ENCODE data around the gene PDE4D. TPM values are rescaled to one million over a fixed set of nuclear protein-coding genes. Genes with fewer than 3 reads are reported as not detected.

The PDE4D gene
- total and polyA plus RNA-seq, 9 donors: 21.1 to 65.9 (median 33.0) TPM

DNA sequence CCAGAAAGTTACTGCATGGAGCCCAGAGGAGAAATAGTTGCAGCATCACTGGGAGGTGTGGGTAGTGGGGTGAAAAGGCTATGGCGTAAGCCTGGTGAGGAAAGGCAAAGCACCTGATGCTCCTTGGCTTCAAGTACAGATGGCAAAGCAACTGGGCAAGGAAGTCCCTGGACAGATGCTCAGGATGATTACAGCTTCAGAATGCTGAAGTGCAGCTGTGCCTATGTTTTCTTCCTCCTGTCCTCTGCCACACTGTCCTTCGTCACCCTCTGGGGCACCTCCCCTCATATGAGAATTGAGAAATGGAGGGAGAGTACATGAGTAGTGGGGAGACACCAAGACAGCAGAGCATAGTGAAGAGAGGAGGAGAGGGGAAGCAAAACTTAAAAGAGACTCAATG is 328.0 kb downstream of the PDE4D start:
- no peaks in the 10 kb centered on the region for H3K36me3 ChIP-seq (ENCODE audit: control insufficient read depth, insufficient read depth, low read length)
- WGBS (ENCODE audit: insufficient coverage): 100% methylated on average over 1 of the region's 2 CpGs
- no peaks in the 10 kb centered on the region for H3K27me3 ChIP-seq (ENCODE audit: control insufficient read depth, insufficient read depth, low read length)
- H3K4me3 ChIP-seq (ENCODE audit: low read length): no peak overlapping the region
- peaks cover 4% of the 10 kb centered on the region for H3K4me1 ChIP-seq (ENCODE audit: control insufficient read depth, insufficient read depth, low read length)
- no peak overlapping the region for H3K27ac ChIP-seq (ENCODE audit: low read length)
- no peaks in the 10 kb centered on the region for H3K9me3 ChIP-seq (replicated peaks; ENCODE audit: control insufficient read depth, low read depth, low read length)
- no peak for DNase-seq

DNA sequence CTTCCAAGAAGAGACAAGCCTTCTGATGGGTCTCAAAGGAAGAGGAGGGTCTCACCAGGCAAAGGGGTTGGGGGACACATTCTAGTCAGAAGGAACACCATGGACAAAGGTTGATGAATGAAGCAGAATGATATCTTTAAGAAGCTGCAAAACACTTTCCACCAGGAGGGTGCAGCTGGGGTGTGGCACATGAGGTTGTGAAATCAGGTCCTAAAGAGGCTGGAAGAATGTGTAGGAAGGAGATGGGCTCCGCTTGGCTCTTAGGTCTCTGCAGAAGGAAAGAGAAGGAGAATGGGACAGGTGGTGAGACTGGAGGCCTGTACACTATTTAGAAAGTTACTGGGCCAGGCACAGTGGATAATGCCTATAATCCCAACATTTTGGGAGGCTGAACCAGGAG is 328.6 kb downstream of the PDE4D start:
- H3K27ac ChIP-seq (ENCODE audit: low read length): no peak overlapping the region
- H3K4me1 ChIP-seq (ENCODE audit: control insufficient read depth, insufficient read depth, low read length): peaks cover 4% of the 10 kb centered on the region
- no peaks in the 10 kb centered on the region for H3K36me3 ChIP-seq (ENCODE audit: control insufficient read depth, insufficient read depth, low read length)
- 75% methylated on average over 1 of the region's 1 CpG for WGBS (ENCODE audit: insufficient coverage)
- no peak for DNase-seq
- no peak overlapping the region for H3K4me3 ChIP-seq (ENCODE audit: low read length)
- no peaks in the 10 kb centered on the region for H3K27me3 ChIP-seq (ENCODE audit: control insufficient read depth, insufficient read depth, low read length)
- no peaks in the 10 kb centered on the region for H3K9me3 ChIP-seq (replicated peaks; ENCODE audit: control insufficient read depth, low read depth, low read length)

- peak; percentile 34 for DNase-seq
These were observed 330.7 kb downstream of the PDE4D start for GRCh38 chr5:59562756-59563389.

DNA sequence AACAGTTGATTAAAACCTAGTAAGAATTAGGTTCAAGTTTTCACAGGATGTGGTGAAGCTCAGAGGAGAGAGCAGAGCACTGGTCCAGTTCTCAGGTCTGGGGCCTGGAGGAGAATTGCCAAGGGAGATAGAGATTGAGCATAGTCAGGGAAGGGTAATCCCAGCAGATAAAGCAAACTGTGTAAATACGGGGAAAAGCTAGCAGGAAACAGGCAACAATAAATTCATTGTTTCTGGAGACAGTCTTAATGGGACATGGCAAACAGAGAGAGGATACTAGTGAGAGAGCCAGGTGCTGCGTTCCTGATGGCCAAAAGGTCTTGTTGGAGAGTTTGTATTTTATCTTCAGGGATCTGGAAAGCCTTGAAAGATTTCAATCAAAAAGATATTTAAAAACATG is 333.0 kb downstream of the PDE4D start:
- Histone ChIP-seq H3K27me3 (ENCODE audit: control insufficient read depth, insufficient read depth, low read length) (no peaks in the 10 kb centered on the region), H3K9me3 (replicated peaks; ENCODE audit: control insufficient read depth, low read depth, low read length) (no peaks in the 10 kb centered on the region), H3K36me3 (ENCODE audit: control insufficient read depth, insufficient read depth, low read length) (no peaks in the 10 kb centered on the region), H3K4me3 (ENCODE audit: low read length) (no peak overlapping the region), H3K27ac (ENCODE audit: low read length) (no peak overlapping the region), H3K4me1 (ENCODE audit: control insufficient read depth, insufficient read depth, low read length) (peaks cover 4% of the 10 kb centered on the region)
- WGBS (ENCODE audit: insufficient coverage): 55% methylated on average over 1 of the region's 2 CpGs
- DNase-seq: no peak

More at GRCh38 chr5:59562756-59563389, 330.7 kb downstream of the PDE4D start:
- no peak overlapping the region for H3K27ac ChIP-seq (ENCODE audit: low read length)
- no peak overlapping the region for H3K4me3 ChIP-seq (ENCODE audit: low read length)
- 50% methylated on average over 2 of the region's 3 CpGs for WGBS (ENCODE audit: insufficient coverage)
- H3K9me3 ChIP-seq (replicated peaks; ENCODE audit: control insufficient read depth, low read depth, low read length): no peaks in the 10 kb centered on the region
- H3K27me3 ChIP-seq (ENCODE audit: control insufficient read depth, insufficient read depth, low read length): no peaks in the 10 kb centered on the region
- no peaks in the 10 kb centered on the region for H3K36me3 ChIP-seq (ENCODE audit: control insufficient read depth, insufficient read depth, low read length)
- peaks cover 4% of the 10 kb centered on the region for H3K4me1 ChIP-seq (ENCODE audit: control insufficient read depth, insufficient read depth, low read length)

DNA sequence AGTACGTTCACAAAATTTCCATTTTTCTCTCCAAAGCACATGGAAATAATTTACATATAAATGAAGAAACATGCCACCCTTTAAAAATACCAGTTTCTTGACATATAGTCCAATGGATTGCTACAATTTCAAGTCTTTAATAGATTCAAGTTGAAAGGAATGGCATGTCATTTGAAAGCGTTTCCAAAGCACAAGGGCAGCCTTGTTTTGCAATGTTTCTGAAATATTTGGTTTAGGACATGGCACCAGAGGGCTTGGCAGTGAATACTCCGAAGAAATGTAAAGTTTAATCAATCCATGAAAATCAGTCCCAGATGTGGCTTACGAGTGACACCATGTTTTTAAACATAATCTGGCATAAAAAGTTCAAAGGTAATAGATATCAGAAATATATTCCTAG is 333.7 kb downstream of the PDE4D start:
- Histone ChIP-seq H3K4me3 (ENCODE audit: low read length) (no peak overlapping the region), H3K9me3 (replicated peaks; ENCODE audit: control insufficient read depth, low read depth, low read length) (no peaks in the 10 kb centered on the region), H3K36me3 (ENCODE audit: control insufficient read depth, insufficient read depth, low read length) (no peaks in the 10 kb centered on the region), H3K4me1 (ENCODE audit: control insufficient read depth, insufficient read depth, low read length) (peaks cover 4% of the 10 kb centered on the region), H3K27ac (ENCODE audit: low read length) (no peak overlapping the region), H3K27me3 (ENCODE audit: control insufficient read depth, insufficient read depth, low read length) (no peaks in the 10 kb centered on the region)
- no CpG with 5 or more reads among the region's 4 CpGs for WGBS (ENCODE audit: insufficient coverage)
- no peak for DNase-seq

GRCh38 chr5:59559323-59559722 is 334.2 kb downstream of the PDE4D start:
- H3K36me3 ChIP-seq (ENCODE audit: control insufficient read depth, insufficient read depth, low read length): no peaks in the 10 kb centered on the region
- H3K9me3 ChIP-seq (replicated peaks; ENCODE audit: control insufficient read depth, low read depth, low read length): no peaks in the 10 kb centered on the region
- no peak overlapping the region for H3K4me3 ChIP-seq (ENCODE audit: low read length)
- peak; percentile 44 for DNase-seq
- H3K27me3 ChIP-seq (ENCODE audit: control insufficient read depth, insufficient read depth, low read length): no peaks in the 10 kb centered on the region
- H3K27ac ChIP-seq (ENCODE audit: low read length): no peak overlapping the region
- no CpG with 5 or more reads among the region's 3 CpGs for WGBS (ENCODE audit: insufficient coverage)
- peaks cover 4% of the 10 kb centered on the region for H3K4me1 ChIP-seq (ENCODE audit: control insufficient read depth, insufficient read depth, low read length)

GRCh38 chr5:59558501-59558900 is 335.0 kb downstream of the PDE4D start:
- no peak overlapping the region for H3K4me3 ChIP-seq (ENCODE audit: low read length)
- H3K36me3 ChIP-seq (ENCODE audit: control insufficient read depth, insufficient read depth, low read length): no peaks in the 10 kb centered on the region
- no peak for DNase-seq
- no peaks in the 10 kb centered on the region for H3K9me3 ChIP-seq (replicated peaks; ENCODE audit: control insufficient read depth, low read depth, low read length)
- H3K27me3 ChIP-seq (ENCODE audit: control insufficient read depth, insufficient read depth, low read length): no peaks in the 10 kb centered on the region
- WGBS (ENCODE audit: insufficient coverage): no CpG with 5 or more reads among the region's 1 CpG
- peaks cover 4% of the 10 kb centered on the region for H3K4me1 ChIP-seq (ENCODE audit: control insufficient read depth, insufficient read depth, low read length)
- no peak overlapping the region for H3K27ac ChIP-seq (ENCODE audit: low read length)

DNA sequence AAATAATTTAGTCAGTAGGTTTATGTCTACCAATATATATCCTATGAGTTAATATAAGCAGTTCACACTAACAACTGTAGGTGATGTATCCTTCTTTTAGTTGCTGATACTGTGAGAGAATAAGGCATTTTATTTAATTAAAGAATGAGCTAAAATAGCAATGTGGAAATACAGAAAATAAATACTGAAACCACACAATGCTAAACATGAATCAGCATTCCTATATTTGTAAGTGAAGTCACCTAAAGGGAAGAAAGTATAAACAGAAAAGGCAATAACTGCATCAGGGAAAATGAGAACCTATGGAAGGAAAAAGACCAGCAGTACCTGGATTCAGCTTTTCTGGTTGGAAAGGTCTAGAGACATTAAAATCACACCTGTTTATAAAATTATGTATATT is 336.0 kb downstream of the PDE4D start:
- Histone ChIP-seq H3K4me3 (ENCODE audit: low read length) (no peak overlapping the region), H3K36me3 (ENCODE audit: control insufficient read depth, insufficient read depth, low read length) (no peaks in the 10 kb centered on the region), H3K27ac (ENCODE audit: low read length) (no peak overlapping the region), H3K4me1 (ENCODE audit: control insufficient read depth, insufficient read depth, low read length) (no peaks in the 10 kb centered on the region), H3K9me3 (replicated peaks; ENCODE audit: control insufficient read depth, low read depth, low read length) (no peaks in the 10 kb centered on the region), H3K27me3 (ENCODE audit: control insufficient read depth, insufficient read depth, low read length) (no peaks in the 10 kb centered on the region)
- no peak for DNase-seq

- DNase-seq: no peak
- H3K27me3 ChIP-seq (ENCODE audit: control insufficient read depth, insufficient read depth, low read length): no peaks in the 10 kb centered on the region
- WGBS (ENCODE audit: insufficient coverage): 57% methylated on average over 1 of the region's 3 CpGs
- H3K4me3 ChIP-seq (ENCODE audit: low read length): no peak overlapping the region
- H3K9me3 ChIP-seq (replicated peaks; ENCODE audit: control insufficient read depth, low read depth, low read length): no peaks in the 10 kb centered on the region
- H3K36me3 ChIP-seq (ENCODE audit: control insufficient read depth, insufficient read depth, low read length): no peaks in the 10 kb centered on the region
- no peaks in the 10 kb centered on the region for H3K4me1 ChIP-seq (ENCODE audit: control insufficient read depth, insufficient read depth, low read length)
- H3K27ac ChIP-seq (ENCODE audit: low read length): no peak overlapping the region
These were observed 337.9 kb downstream of the PDE4D start for GRCh38 chr5:59555596-59555995.

DNA sequence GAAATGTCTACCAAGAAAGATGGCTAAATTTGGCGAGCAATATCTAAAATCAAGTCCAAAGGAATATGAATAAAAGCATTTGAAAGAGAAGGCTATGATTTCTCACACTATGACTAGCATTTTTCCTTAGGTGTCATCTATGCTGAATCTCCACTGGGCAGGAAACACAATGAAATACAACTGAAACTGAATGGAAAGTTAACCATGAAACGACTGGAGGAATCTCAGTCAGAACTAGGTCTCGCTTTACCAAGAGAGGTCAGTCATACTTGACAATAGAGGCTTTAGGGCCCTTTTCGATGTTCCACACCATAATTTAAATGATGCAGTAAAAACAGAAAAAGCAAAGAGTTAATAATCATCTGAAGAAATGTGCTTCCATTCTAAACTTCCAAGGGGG is 339.0 kb downstream of the PDE4D start:
- no peak for DNase-seq
- no CpG with 5 or more reads among the region's 4 CpGs for WGBS (ENCODE audit: insufficient coverage)
- no peak overlapping the region for H3K4me3 ChIP-seq (ENCODE audit: low read length)
- H3K27ac ChIP-seq (ENCODE audit: low read length): no peak overlapping the region
- H3K4me1 ChIP-seq (ENCODE audit: control insufficient read depth, insufficient read depth, low read length): no peaks in the 10 kb centered on the region
- no peaks in the 10 kb centered on the region for H3K9me3 ChIP-seq (replicated peaks; ENCODE audit: control insufficient read depth, low read depth, low read length)
- H3K36me3 ChIP-seq (ENCODE audit: control insufficient read depth, insufficient read depth, low read length): no peaks in the 10 kb centered on the region
- H3K27me3 ChIP-seq (ENCODE audit: control insufficient read depth, insufficient read depth, low read length): no peaks in the 10 kb centered on the region

DNA sequence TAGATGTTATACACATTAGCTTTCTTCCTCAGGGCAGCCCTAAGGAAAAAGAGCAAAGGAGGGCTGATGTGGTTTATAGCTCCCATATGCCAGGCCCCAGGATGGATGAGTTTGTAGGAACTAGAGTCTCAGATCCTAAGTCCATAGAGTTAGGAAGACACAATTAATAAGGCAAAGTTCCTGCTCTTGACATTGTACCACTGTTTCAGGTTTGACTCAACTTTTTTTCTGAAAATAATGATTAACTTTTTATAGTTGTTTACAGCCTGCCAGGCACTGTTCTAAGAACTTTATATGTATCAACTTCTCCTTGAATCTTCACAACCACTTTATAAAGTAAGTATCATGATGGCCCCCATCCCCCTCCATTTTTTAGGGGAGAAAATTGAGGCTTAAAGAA is 339.5 kb downstream of the PDE4D start:
- no peaks in the 10 kb centered on the region for H3K27me3 ChIP-seq (ENCODE audit: control insufficient read depth, insufficient read depth, low read length)
- no peaks in the 10 kb centered on the region for H3K36me3 ChIP-seq (ENCODE audit: control insufficient read depth, insufficient read depth, low read length)
- H3K4me1 ChIP-seq (ENCODE audit: control insufficient read depth, insufficient read depth, low read length): no peaks in the 10 kb centered on the region
- no peak overlapping the region for H3K4me3 ChIP-seq (ENCODE audit: low read length)
- no peaks in the 10 kb centered on the region for H3K9me3 ChIP-seq (replicated peaks; ENCODE audit: control insufficient read depth, low read depth, low read length)
- no peak overlapping the region for H3K27ac ChIP-seq (ENCODE audit: low read length)
- DNase-seq: no peak
